ENCODE data around the gene DIP2B.

- TF ChIP-seq EP300 (IDR thresholded peaks at IDR 0.05) (no peak), MYC (IDR thresholded peaks at IDR 0.05; ENCODE audit: borderline replicate concordance, low read length) (no peak), RAD21 (conservative IDR thresholded peaks at IDR 0.05 in 1 of 2, IDR thresholded peaks at IDR 0.05 in 1 of 2) (no peak), TP53 (CRISPR knock-in tag; IDR thresholded peaks at IDR 0.05) (no peak), SMC3 (IDR thresholded peaks at IDR 0.05) (no peak), CEBPB (IDR thresholded peaks at IDR 0.05) (no peak), HDAC2 (IDR thresholded peaks at IDR 0.05) (no peak), KDM5A (IDR thresholded peaks at IDR 0.05) (no peak), KDM1A (IDR thresholded peaks at IDR 0.05; ENCODE audit: low read depth) (no peak)
- TF ChIP-seq, protein P1, sequence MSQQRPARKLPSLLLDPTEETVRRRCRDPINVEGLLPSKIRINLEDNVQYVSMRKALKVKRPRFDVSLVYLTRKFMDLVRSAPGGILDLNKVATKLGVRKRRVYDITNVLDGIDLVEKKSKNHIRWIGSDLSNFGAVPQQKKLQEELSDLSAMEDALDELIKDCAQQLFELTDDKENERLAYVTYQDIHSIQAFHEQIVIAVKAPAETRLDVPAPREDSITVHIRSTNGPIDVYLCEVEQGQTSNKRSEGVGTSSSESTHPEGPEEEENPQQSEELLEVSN (IDR thresholded peaks at IDR 0.05; ENCODE audit: borderline replicate concordance, low read depth): no peak
- TF ChIP-seq, protein P2, sequence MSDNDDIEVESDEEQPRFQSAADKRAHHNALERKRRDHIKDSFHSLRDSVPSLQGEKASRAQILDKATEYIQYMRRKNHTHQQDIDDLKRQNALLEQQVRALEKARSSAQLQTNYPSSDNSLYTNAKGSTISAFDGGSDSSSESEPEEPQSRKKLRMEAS (IDR thresholded peaks at IDR 0.05): no peak
- TF ChIP-seq, protein P3, sequence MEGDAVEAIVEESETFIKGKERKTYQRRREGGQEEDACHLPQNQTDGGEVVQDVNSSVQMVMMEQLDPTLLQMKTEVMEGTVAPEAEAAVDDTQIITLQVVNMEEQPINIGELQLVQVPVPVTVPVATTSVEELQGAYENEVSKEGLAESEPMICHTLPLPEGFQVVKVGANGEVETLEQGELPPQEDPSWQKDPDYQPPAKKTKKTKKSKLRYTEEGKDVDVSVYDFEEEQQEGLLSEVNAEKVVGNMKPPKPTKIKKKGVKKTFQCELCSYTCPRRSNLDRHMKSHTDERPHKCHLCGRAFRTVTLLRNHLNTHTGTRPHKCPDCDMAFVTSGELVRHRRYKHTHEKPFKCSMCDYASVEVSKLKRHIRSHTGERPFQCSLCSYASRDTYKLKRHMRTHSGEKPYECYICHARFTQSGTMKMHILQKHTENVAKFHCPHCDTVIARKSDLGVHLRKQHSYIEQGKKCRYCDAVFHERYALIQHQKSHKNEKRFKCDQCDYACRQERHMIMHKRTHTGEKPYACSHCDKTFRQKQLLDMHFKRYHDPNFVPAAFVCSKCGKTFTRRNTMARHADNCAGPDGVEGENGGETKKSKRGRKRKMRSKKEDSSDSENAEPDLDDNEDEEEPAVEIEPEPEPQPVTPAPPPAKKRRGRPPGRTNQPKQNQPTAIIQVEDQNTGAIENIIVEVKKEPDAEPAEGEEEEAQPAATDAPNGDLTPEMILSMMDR (IDR thresholded peaks at IDR 0.05): no peak
These were observed 99.8 kb downstream of the DIP2B start for GRCh38 chr12:50604640-50604920.

Data from A549 (cell line).